IPS-NIHi11 (cell line): Measurements from ENCODE around the gene RGS3.

Experiments
- DNase-seq: peaks from one replicate; pipeline ENCODE4 v3.0.0; 2012; ENCODE audit warnings: mixed read lengths, low spot score

RGS3 gene

GRCh38 chr9:113572076-113572861 is 108.7 kb downstream of the RGS3 start:
- DNase-seq, result no peak

GRCh38 chr9:113573046-113573958 is 109.8 kb downstream of the RGS3 start:
- no peak for DNase-seq

GRCh38 chr9:113573959-113574352 is 110.4 kb downstream of the RGS3 start:
- DNase-seq, result no peak

- DNase-seq, result no peak
These were observed 111.1 kb downstream of the RGS3 start for GRCh38 chr9:113574441-113575262.

GRCh38 chr9:113577525-113578261 is 114.2 kb downstream of the RGS3 start:
- no peak for DNase-seq

- DNase-seq, result no peak
These were observed 114.8 kb downstream of the RGS3 start for GRCh38 chr9:113578279-113578865.

GRCh38 chr9:113578882-113579282 is 115.4 kb downstream of the RGS3 start:
- DNase-seq, result no peak

- DNase-seq, result no peak
These were observed 115.9 kb downstream of the RGS3 start for GRCh38 chr9:113579283-113580040.

GRCh38 chr9:113580041-113580953 is 116.8 kb downstream of the RGS3 start:
- DNase-seq, result no peak

- DNase-seq, result no peak
These were observed 117.4 kb downstream of the RGS3 start for GRCh38 chr9:113580954-113581311.

GRCh38 chr9:113581865-113582697 is 118.6 kb downstream of the RGS3 start:
- DNase-seq, result no peak

GRCh38 chr9:113582698-113583200 is 119.2 kb downstream of the RGS3 start:
- DNase-seq, result no peak

GRCh38 chr9:113583511-113584427 is 120.2 kb downstream of the RGS3 start:
- no peak for DNase-seq

- no peak for DNase-seq
These were observed 121.0 kb downstream of the RGS3 start for GRCh38 chr9:113584428-113585084.

- no peak for DNase-seq
These were observed 121.5 kb downstream of the RGS3 start for GRCh38 chr9:113585085-113585442.

- no peak for DNase-seq
These were observed 122.0 kb downstream of the RGS3 start for GRCh38 chr9:113585555-113585954.
